Measurements from ENCODE around the gene CST1.

CST1 gene

DNA sequence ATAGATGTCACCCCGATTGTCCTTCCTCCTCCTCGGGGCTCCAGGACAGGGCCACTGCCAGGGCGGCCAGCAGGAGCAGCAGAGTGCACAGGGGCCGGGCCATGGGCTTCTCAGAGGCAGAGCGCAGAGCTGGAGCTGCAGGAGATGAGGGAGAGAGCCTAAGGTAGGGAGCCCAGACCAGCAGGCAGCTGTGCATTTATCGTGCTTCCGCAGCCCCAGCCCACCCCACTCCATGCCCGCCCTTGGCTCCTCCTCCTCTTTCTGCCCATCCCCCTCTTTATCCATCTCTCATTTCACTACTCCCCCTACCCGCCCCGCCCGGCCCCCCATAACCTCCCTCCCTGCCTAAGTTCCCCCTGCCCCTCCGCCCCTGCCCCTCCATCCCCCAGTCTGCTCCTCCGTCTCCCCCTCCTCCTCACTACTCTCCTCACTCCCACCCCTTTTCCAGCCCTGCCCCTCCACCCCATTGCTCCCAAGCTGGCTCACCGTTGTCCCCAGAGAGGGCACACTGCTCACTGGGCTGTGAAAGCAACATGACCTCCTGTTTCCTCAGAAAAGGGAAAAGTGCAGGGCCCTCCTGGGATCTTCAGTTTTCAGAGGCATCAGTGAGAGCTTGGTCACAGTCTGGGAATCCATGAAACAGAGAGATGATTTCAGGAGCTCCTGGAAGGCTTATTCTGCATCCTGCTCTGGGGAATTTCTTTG, 25.5 kb upstream of the CST1 start:
- H3K79me2 ChIP-seq (ENCODE audit: insufficient read depth, low read length): no peaks in the 10 kb centered on the region
- H3F3A ChIP-seq (ENCODE audit: insufficient read depth): no peaks in the 10 kb centered on the region
- no peaks in the 10 kb centered on the region for H4K20me1 ChIP-seq (ENCODE audit: low read depth, low read length)
- no peaks in the 10 kb centered on the region for H3K36me3 ChIP-seq (ENCODE audit: low read length)
- no peak overlapping the region for H3K27ac ChIP-seq (ENCODE audit: low read depth, low read length)
- no peak overlapping the region for H3K9ac ChIP-seq (ENCODE audit: low read length)
- H3K9me2 ChIP-seq (replicated peaks; ENCODE audit: insufficient read depth, low read length): no peaks in the 10 kb centered on the region
- H3K9me3 ChIP-seq (ENCODE audit: insufficient read depth, low read length): no peaks in the 10 kb centered on the region
- H3K27me3 ChIP-seq (ENCODE audit: low read length): no peaks in the 10 kb centered on the region
- no peak overlapping the region for H2AFZ ChIP-seq (ENCODE audit: low read depth, low read length, severe bottlenecking)
- H3K4me3 ChIP-seq (ENCODE audit: insufficient read depth, low read length, poor library complexity, severe bottlenecking): no peak overlapping the region
- H3K4me2 ChIP-seq (ENCODE audit: low read depth, low read length, poor library complexity, severe bottlenecking): no peak overlapping the region
- TF ChIP-seq EZH2phosphoT487 (conservative IDR thresholded peaks at IDR 0.05; ENCODE audit: low read length) (no peak), CTCF (IDR thresholded peaks at IDR 0.05; ENCODE audit: insufficient read depth, low read length, poor library complexity, severe bottlenecking) (no peak)

DNA sequence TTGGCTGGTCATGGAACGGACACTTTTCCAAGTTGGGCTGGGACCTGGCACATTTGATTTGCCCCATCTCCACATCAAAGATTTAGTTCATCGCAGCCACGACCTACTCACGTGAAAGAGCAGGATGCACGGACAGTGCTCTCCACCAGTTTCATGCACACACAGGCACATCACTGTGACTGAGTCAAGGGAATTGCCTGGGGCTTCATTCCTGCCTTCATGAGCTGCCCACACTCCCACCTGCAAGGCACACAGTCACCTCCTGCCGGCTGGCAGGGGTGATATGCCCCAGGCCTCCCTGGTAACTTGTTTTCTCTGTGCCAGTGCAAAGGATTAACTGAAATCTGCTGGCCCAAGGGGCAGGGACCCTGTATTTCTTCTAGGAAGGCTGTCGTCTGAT, 23.3 kb upstream of the CST1 start:
- Histone ChIP-seq H3K4me3 (ENCODE audit: insufficient read depth, low read length, poor library complexity, severe bottlenecking) (no peak overlapping the region), H2AFZ (ENCODE audit: low read depth, low read length, severe bottlenecking) (no peak overlapping the region), H3K27me3 (ENCODE audit: low read length) (no peaks in the 10 kb centered on the region), H3F3A (ENCODE audit: insufficient read depth) (no peaks in the 10 kb centered on the region), H3K27ac (ENCODE audit: low read depth, low read length) (no peak overlapping the region), H3K9me2 (replicated peaks; ENCODE audit: insufficient read depth, low read length) (no peaks in the 10 kb centered on the region), H3K36me3 (ENCODE audit: low read length) (no peaks in the 10 kb centered on the region), H3K9ac (ENCODE audit: low read length) (no peak overlapping the region), H4K20me1 (ENCODE audit: low read depth, low read length) (no peaks in the 10 kb centered on the region), H3K9me3 (ENCODE audit: insufficient read depth, low read length) (no peaks in the 10 kb centered on the region), H3K4me2 (ENCODE audit: low read depth, low read length, poor library complexity, severe bottlenecking) (no peak overlapping the region), H3K79me2 (ENCODE audit: insufficient read depth, low read length) (no peaks in the 10 kb centered on the region)
- no peak for TF ChIP-seq EZH2phosphoT487 (conservative IDR thresholded peaks at IDR 0.05; ENCODE audit: low read length)
- no peak for TF ChIP-seq CTCF (IDR thresholded peaks at IDR 0.05; ENCODE audit: insufficient read depth, low read length, poor library complexity, severe bottlenecking)

GRCh38 chr20:23773579-23773978, 22.8 kb upstream of the CST1 start:
- H3K4me3 ChIP-seq (ENCODE audit: insufficient read depth, low read length, poor library complexity, severe bottlenecking): no peak overlapping the region
- TF ChIP-seq CTCF (IDR thresholded peaks at IDR 0.05; ENCODE audit: insufficient read depth, low read length, poor library complexity, severe bottlenecking) (no peak), EZH2phosphoT487 (conservative IDR thresholded peaks at IDR 0.05; ENCODE audit: low read length) (no peak)
- no peaks in the 10 kb centered on the region for H3K36me3 ChIP-seq (ENCODE audit: low read length)

More at GRCh38 chr20:23773579-23773978, 22.8 kb upstream of the CST1 start:
- Histone ChIP-seq H2AFZ (ENCODE audit: low read depth, low read length, severe bottlenecking) (no peak overlapping the region), H3F3A (ENCODE audit: insufficient read depth) (no peaks in the 10 kb centered on the region), H3K9me3 (ENCODE audit: insufficient read depth, low read length) (no peaks in the 10 kb centered on the region), H3K4me2 (ENCODE audit: low read depth, low read length, poor library complexity, severe bottlenecking) (no peak overlapping the region), H3K9ac (ENCODE audit: low read length) (no peak overlapping the region), H3K27ac (ENCODE audit: low read depth, low read length) (no peak overlapping the region), H3K27me3 (ENCODE audit: low read length) (no peaks in the 10 kb centered on the region), H3K79me2 (ENCODE audit: insufficient read depth, low read length) (no peaks in the 10 kb centered on the region), H4K20me1 (ENCODE audit: low read depth, low read length) (no peaks in the 10 kb centered on the region), H3K9me2 (replicated peaks; ENCODE audit: insufficient read depth, low read length) (no peaks in the 10 kb centered on the region)
